Measurements from ENCODE around the gene OPN1LW.
"Not testable (repeated sequence)": the region's sequence is repeated elsewhere in the genome, so short reads cannot be mapped to it uniquely, and the experiment has no call there.

OPN1LW gene

GRCh38 chrX:154144010-154144409 lies at the start of gene OPN1LW:
TSS of gene OPN1LW (plus strand) at chrX:154144243. CDS start at chrX:154144284, 41 bp downstream.
- in situ Hi-C loops (cut with HindIII; ENCODE audit: low pct_ligation_motif_present, low pct_unique_long_range_greater_than_20kb, low sequenced_read_pairs); DNase-seq: not testable (repeated sequence)

- in situ Hi-C loops (cut with HindIII; ENCODE audit: low pct_ligation_motif_present, low pct_unique_long_range_greater_than_20kb, low sequenced_read_pairs): no loop called here
- no peak for DNase-seq
Measured at GRCh38 chrX:154094833-154095232, 49.2 kb upstream of the OPN1LW start.

GRCh38 chrX:154096140-154097002 lies 47.7 kb upstream of the OPN1LW start:
- DNase-seq: peak; percentile 1
- in situ Hi-C loops (cut with HindIII; ENCODE audit: low pct_ligation_motif_present, low pct_unique_long_range_greater_than_20kb, low sequenced_read_pairs): no loop called here

GRCh38 chrX:154097003-154097588 lies 46.9 kb upstream of the OPN1LW start:
- in situ Hi-C loops (cut with HindIII; ENCODE audit: low pct_ligation_motif_present, low pct_unique_long_range_greater_than_20kb, low sequenced_read_pairs): no loop called here
- DNase-seq: peak; percentile 60

GRCh38 chrX:154097589-154098541 lies 46.2 kb upstream of the OPN1LW start, which contains the start of gene MECP2:
TSS of gene MECP2 (minus strand) at chrX:154097717.
- in situ Hi-C loops (cut with HindIII; ENCODE audit: low pct_ligation_motif_present, low pct_unique_long_range_greater_than_20kb, low sequenced_read_pairs): no loop called here
- DNase-seq: peak; percentile 84

- in situ Hi-C loops (cut with HindIII; ENCODE audit: low pct_ligation_motif_present, low pct_unique_long_range_greater_than_20kb, low sequenced_read_pairs): no loop called here
- DNase-seq: no peak
Measured at GRCh38 chrX:154098551-154098950, 45.5 kb upstream of the OPN1LW start.

GRCh38 chrX:154113729-154114128 lies 30.3 kb upstream of the OPN1LW start:
- no peak for DNase-seq
- in situ Hi-C loops (cut with HindIII; ENCODE audit: low pct_ligation_motif_present, low pct_unique_long_range_greater_than_20kb, low sequenced_read_pairs): no loop called here

- in situ Hi-C loops (cut with HindIII; ENCODE audit: low pct_ligation_motif_present, low pct_unique_long_range_greater_than_20kb, low sequenced_read_pairs): no loop called here
- no peak for DNase-seq
Measured at GRCh38 chrX:154114652-154115051, 29.4 kb upstream of the OPN1LW start.

- no peak for DNase-seq
- in situ Hi-C loops (cut with HindIII; ENCODE audit: low pct_ligation_motif_present, low pct_unique_long_range_greater_than_20kb, low sequenced_read_pairs): no loop called here
Measured at GRCh38 chrX:154115071-154115470, 29.0 kb upstream of the OPN1LW start.

GRCh38 chrX:154115750-154116149 lies 28.3 kb upstream of the OPN1LW start:
- no peak for DNase-seq
- in situ Hi-C loops (cut with HindIII; ENCODE audit: low pct_ligation_motif_present, low pct_unique_long_range_greater_than_20kb, low sequenced_read_pairs): no loop called here

GRCh38 chrX:154116426-154117211 lies 27.4 kb upstream of the OPN1LW start:
- in situ Hi-C loops (cut with HindIII; ENCODE audit: low pct_ligation_motif_present, low pct_unique_long_range_greater_than_20kb, low sequenced_read_pairs): no loop called here
- no peak for DNase-seq

- in situ Hi-C loops (cut with HindIII; ENCODE audit: low pct_ligation_motif_present, low pct_unique_long_range_greater_than_20kb, low sequenced_read_pairs): no loop called here
Measured at GRCh38 chrX:154117566-154117965, 26.5 kb upstream of the OPN1LW start.

GRCh38 chrX:154120567-154120966 lies 23.5 kb upstream of the OPN1LW start:
- in situ Hi-C loops (cut with HindIII; ENCODE audit: low pct_ligation_motif_present, low pct_unique_long_range_greater_than_20kb, low sequenced_read_pairs): no loop called here
- DNase-seq: no peak

More at GRCh38 chrX:154117566-154117965, 26.5 kb upstream of the OPN1LW start:
- DNase-seq: no peak

- in situ Hi-C loops (cut with HindIII; ENCODE audit: low pct_ligation_motif_present, low pct_unique_long_range_greater_than_20kb, low sequenced_read_pairs): no loop called here
Measured at GRCh38 chrX:154121207-154121606, 22.8 kb upstream of the OPN1LW start.

GRCh38 chrX:154121961-154122360 lies 22.1 kb upstream of the OPN1LW start:
- no peak for DNase-seq
- in situ Hi-C loops (cut with HindIII; ENCODE audit: low pct_ligation_motif_present, low pct_unique_long_range_greater_than_20kb, low sequenced_read_pairs): no loop called here

More at GRCh38 chrX:154121207-154121606, 22.8 kb upstream of the OPN1LW start:
- DNase-seq: no peak

- DNase-seq: no peak
- in situ Hi-C loops (cut with HindIII; ENCODE audit: low pct_ligation_motif_present, low pct_unique_long_range_greater_than_20kb, low sequenced_read_pairs): no loop called here
Measured at GRCh38 chrX:154123241-154124219, 20.5 kb upstream of the OPN1LW start.

Measured in ACHN (cell line).